RPMI7951 (cell line): ENCODE results near the gene PHPT1. TPM values are rescaled to one million over a fixed set of nuclear protein-coding genes. Genes with fewer than 3 reads are reported as not detected.

Experiments
- DNase-seq: peaks from one replicate; pipeline ENCODE4 v3.0.0-alpha.2; 2012; ENCODE audit warnings: low read depth
- total RNA-seq: library from RNA; depleted of rRNA; stranded (reverse); fragments of >200 nt; shearing (Covaris generic); gene quantifications from 2 replicates; pipeline ENCODE4 v1.2.3, GENCODE V29; 2014

The PHPT1 gene
- total RNA-seq, 1 experiment from 2014 or later = 92.2 TPM

- peak; percentile 87 for DNase-seq
Observed at GRCh38 chr9:136847826-136848392, 1.3 kb upstream of the PHPT1 start.

- DNase-seq = peak; percentile 15
Observed at GRCh38 chr9:136848393-136849037, 694 bp upstream of the PHPT1 start.

GRCh38 chr9:136849960-136850865, 1.0 kb downstream of the PHPT1 start:
- no peak for DNase-seq

- no peak for DNase-seq
Observed at GRCh38 chr9:136850866-136851775, 1.9 kb downstream of the PHPT1 start.

GRCh38 chr9:136851941-136852663, 2.9 kb downstream of the PHPT1 start, which contains the start of gene MAMDC4:
TSS of gene MAMDC4 (plus strand) at chr9:136852346. CDS start at chr9:136852417, 71 bp downstream.
- no peak for DNase-seq

- DNase-seq = no peak
Observed at GRCh38 chr9:136852664-136853595, 3.7 kb downstream of the PHPT1 start.

GRCh38 chr9:136853596-136854112, 4.4 kb downstream of the PHPT1 start:
- DNase-seq = no peak

GRCh38 chr9:136854113-136854841, 5.1 kb downstream of the PHPT1 start:
- DNase-seq = no peak

GRCh38 chr9:136854842-136855460, 5.7 kb downstream of the PHPT1 start:
- DNase-seq = no peak

- no peak for DNase-seq
Observed at GRCh38 chr9:136855461-136856078, 6.4 kb downstream of the PHPT1 start.

- no peak for DNase-seq
Observed at GRCh38 chr9:136856079-136856476, 6.9 kb downstream of the PHPT1 start.

GRCh38 chr9:136856541-136857141, 7.4 kb downstream of the PHPT1 start:
- DNase-seq = no peak

GRCh38 chr9:136857166-136857565, 8.0 kb downstream of the PHPT1 start:
- DNase-seq = no peak

GRCh38 chr9:136857581-136858412, 8.6 kb downstream of the PHPT1 start:
- DNase-seq = no peak

GRCh38 chr9:136858452-136858843, 9.2 kb downstream of the PHPT1 start:
- DNase-seq = no peak
